Mucosa of gallbladder (tissue), 1 donor: ENCODE data around the gene KDM4C. TPM values are rescaled to one million over a fixed set of nuclear protein-coding genes. Genes with fewer than 3 reads are reported as not detected.

ENCODE experiments used
- DNase-seq: peaks from one replicate; pipeline ENCODE4 v3.0.0-alpha.2; 2020; ENCODE audit warnings: low spot score
- total RNA-seq: library from RNA; stranded (reverse); gene quantifications from one replicate; pipeline ENCODE4 v1.2.1, GENCODE V29; 2021
- donor health status: DM: no; HTN: no; CAD: no.

Gene KDM4C
- total RNA-seq, 1 donor from 2014 or later: 43.1 TPM

DNA sequence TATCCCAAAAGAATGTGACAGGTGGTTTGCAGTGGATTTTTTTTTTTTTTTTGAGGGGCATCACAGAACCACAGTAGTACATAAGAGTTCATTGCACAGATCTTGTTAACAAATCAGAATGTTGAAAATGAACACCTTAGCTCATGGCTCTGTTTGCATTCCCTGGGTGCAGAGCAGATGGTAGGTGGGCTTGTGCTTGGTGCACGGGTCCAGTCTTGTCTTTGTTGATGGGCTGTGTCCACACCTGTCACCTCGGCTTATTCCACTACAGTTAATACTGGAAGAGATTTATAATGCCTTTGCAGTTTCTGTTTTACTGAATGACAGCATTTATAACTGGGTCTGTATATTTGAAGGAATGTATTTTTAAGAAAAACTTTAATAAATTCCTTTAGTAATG lies 146.6 kb downstream of the KDM4C start:
- no peak for DNase-seq

DNA sequence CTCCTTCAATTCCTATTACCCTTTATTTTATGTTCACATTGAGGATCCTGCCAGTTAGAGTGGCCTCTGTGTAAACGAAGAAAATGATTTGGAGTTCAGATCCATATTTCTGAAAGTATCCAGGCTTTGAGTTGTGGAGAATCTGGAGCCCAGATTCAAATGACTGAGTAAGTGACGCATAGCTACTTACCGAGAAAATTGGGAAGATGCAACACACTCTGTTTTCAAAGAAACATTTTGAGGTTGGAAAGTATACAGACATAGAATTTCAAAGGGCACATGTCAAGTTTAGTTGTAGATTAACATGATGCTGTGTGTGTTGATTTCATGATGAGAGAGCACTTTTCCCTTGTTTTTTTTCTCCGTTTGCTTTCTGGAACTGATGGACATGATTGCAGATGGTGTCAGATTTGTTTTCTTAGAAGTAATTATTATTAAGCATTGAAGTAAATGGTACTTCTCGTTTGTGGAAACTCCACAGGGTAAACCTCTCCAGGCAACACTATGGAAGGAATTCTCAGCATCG lies 148.1 kb downstream of the KDM4C start:
- DNase-seq: no peak

DNA sequence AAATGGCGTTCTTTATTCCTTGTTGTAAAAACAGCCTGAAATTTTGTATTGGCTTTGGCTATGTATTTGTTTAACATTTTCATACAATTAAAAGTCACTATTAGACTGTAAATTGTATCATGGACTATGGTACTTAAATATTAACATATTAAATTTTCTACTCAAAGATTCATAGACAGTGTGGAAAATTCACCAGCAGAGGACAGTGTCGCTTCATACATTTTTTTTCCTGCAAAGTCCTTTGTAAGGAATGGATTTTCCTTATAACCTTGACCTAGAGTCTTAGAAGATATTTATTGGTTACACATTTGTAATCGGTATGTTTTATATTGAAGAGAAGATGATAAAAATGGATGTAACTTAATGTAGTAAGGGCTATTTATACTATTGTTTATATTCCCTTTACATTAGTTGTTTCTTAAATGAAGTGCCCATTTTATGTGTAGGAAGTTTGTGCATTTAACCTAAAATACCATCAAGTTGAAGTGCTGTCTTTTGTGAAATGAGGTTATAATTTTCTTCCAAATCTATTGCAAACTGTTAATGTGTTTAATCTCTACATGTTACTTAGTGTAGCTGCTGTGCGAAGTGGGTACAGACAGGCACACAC lies 150.1 kb downstream of the KDM4C start:
- no peak for DNase-seq

DNA sequence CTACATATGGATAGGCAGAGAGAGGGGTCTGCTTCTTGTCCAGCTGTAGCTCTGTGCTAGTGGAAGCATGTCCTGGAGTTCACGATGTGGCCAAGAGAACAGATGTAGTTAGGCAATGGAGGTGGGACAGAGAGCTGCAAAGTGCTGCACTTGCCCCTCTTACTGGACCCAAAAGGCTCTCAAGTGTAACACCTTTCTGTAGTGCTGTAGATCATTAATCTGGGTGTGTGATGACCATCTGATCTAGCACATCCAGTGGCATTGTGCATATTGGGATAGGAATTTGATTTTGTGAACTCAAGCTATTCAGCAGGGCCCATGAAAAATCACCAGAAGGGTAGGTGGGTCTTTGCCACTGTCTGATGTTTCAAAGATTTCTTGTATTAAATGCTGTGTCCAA lies 151.4 kb downstream of the KDM4C start:
- DNase-seq: no peak

DNA sequence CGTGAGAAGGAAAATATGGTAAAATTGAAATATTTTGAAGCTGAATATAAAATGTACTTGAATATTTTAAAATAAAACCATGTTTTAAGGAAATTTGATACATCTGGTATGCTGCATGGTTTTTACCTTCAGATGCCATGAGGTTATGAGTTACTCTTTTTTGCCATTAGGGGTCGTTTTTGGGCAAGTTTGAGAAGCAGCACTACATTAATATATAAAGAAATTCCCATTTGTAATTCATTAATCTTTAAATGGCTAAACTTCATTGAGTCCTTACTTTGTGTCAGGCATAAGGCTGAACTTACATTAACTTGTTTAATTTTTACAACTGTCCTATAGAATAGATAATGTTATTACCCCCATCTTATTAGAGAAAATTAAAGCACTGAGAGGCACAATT lies 152.3 kb downstream of the KDM4C start:
- DNase-seq: no peak

DNA sequence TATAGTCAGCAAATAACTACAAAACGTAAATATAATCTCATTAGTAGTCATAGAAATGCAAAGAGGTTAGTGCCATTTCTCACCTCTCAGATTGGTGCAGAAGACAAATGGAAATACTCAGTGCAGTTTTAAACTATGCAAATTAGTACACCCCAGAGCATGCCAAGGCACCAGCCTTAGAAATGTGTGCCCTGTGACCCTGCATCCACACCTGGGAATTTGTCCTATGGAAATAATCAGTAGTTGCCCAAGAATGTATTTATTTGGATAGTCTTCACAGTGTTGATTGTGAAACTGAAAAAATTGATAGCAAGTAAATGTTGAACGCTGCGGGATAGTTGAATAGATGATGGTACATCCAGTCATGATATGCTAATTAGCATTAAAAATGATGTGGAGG lies 152.7 kb downstream of the KDM4C start:
- DNase-seq: no peak

DNA sequence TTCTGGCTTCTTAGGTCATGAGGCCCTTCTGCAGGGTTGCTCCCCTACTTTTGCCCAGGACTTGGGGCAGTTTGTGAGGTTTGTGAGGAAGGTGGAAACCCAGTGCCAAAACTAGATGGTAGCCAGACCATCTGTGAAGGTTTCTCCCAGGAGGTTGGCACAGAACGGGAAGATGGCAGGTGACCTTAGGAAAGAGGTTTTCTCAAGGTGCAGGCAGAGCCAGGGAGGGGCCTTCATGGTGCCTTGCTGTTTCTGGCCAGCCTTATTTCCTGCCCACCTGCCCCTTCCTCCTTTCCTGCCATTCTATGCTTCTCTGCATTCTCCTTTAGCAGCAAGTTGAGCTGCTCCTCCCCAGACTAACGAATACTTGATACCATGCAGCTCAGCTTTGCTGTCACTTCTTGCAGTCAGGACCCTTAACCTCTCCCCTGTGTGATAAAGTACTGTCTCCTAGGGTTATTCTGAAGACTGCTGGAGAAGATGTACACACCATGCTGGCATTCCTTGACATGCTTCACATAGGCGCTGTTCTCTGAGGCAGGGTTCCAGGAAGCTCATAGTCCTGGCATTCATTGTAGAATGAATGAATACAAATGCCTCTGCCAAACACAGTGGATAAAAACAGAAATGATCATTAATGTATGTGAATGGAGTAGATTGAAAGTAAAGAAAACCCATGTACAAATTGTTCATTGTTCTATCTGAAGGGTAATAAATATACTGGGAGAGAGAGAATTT lies 154.3 kb downstream of the KDM4C start:
- DNase-seq: no peak

DNA sequence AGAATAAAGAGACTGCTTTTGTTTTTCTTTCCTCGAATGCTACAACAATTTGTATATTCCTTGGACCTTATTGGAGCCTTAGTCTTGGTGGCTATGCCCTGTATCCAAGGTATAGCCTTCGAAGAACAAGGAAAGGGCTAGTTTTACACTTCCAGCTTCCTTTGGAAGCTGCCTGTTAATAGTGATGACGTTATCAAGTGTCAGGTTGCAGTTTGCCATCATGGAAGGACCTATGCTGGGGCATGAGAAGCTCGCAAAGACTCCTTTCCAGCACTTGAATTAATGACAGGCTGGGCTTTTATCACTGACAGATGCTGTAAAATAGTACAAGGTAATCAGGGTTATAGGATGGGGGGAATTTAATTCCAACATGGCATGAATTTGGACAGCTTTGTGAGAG lies 157.9 kb downstream of the KDM4C start:
- DNase-seq: no peak

DNA sequence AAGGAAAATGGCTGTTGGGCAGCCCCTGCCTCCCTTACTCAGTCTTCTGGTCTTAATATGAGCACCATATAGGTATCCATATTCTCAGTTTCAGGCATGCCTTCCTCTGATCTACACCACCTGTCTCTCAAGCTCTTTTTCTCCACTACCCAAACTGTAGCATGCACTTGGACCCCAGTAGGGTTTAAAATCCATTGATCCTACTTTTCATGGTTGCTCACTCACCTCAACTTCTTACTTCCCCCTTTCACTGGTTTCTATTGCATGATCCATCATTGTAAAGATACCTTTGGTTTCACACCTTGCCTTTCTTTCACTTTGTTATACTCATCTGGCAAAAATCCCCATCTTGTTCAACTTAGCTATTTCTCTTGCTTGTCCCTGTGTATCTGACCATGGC lies 159.4 kb downstream of the KDM4C start:
- DNase-seq: no peak

DNA sequence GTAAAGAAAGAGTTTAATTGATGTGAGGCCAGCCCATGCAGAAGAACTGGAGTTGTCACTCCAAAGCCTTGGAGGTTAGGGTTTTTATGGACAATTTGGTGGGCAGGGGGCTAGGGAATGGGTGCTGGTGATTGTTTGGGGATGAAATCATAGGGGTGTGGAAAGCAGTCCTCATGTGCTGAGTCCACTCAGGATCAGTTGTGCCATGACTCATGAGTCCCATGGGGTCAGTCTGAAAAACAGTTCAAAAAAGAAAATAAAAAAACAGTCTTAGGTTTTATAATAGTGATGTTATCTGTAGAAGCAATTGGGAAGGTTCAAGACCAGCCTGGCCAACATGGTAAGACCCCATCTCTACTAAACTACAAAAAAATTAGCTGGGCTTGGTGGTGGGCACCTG lies 162.3 kb downstream of the KDM4C start:
- no peak for DNase-seq

DNA sequence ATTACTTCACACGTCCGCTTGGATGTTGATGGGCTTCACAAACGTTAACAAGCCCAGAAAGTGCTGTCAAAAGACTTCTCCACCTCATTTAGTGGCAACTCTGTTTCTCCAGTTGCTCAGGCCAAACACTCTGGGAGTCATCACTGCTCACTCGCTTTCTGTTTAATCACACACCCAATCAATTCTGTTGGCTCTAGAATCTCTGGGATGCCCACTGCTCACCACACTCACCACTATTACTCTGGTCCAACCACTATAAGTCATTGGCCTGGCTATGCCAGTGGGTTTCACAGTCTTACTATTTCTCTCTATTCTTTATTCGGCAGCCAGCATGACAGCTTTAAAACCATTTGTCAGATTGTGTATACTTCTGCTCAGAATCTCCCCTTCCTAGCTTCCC lies 163.5 kb downstream of the KDM4C start:
- DNase-seq: no peak

DNA sequence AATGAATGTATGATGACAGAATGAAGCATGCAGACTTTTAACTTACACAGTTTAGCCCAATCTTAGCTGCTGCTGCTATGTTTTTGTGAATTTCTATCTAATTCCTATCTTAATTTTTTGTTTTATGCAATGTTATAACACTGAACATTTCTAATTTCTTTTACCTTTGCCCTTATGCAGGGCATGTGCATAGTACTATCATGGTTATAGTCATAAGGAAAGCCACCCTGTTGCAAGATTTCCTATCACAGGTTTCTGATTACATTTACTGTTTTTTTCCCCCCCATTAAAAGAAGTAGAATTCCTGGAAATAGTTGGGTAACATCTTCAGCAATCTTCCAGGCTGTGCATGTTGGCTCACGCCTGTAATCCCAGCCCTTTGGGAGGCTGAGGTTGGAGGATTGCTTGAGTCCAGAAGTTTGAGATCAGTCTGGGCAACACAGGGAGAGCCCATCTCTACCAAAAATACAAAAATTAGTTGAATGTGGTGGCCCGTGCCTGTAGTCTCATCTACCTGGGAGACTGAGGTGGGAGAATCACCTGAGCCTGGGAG lies 164.4 kb downstream of the KDM4C start:
- no peak for DNase-seq

DNA sequence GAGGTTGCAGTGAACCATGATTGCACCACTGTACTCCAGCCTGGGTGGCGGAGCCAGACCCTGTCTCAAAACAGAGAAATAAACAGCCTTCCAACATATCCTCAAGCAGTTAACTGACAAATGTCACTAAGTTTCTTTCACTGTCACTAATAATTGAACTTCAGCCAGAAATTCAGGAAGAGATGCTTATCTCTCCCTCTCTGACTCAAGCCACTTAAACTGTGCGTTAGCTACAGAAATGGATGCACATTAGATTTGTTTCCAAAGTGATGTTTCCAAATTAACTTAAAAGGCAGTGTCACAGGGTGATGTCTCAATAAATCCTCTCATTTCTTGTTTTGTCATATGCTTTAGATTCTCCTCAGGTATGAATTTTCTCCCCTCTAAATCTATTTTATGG lies 164.9 kb downstream of the KDM4C start:
- DNase-seq: no peak

DNA sequence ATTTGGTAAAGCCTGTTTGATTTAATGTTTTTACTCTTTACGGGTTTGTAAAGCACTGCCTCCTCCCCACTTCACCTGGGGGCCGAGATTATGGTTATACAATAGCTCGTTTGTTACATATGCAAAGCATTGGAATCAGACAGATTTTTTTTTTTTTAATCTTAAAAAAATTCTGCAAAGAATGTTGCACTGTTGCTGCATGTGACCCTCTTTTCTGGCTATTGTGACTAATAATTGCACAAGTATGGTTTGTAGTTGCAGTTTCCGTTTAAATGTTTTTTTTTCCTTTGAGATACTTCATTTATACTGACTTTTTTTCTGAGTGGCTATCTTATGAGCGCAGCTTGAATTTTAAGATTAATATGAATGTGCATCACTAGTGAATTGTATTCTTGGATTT lies 165.3 kb downstream of the KDM4C start:
- no peak for DNase-seq

DNA sequence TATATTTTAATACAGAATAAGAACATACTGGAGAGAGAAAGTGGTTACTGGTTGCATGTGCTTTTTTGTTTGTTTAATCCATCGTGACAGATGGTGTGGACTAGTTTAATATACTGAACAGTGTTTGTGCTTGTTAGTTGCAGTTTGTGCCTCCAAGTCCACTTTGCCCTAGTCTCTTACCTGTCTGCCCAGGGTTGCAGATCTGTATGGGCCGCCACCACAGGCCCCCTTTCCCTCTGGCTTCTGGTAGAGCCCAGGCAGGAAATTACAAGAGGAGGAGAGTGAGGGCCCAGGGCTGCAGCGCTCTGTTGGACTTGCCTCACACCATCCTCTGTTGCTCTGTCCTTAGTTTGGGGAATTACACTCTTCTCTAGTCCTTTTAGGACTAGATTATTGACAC lies 166.4 kb downstream of the KDM4C start:
- no peak for DNase-seq

DNA sequence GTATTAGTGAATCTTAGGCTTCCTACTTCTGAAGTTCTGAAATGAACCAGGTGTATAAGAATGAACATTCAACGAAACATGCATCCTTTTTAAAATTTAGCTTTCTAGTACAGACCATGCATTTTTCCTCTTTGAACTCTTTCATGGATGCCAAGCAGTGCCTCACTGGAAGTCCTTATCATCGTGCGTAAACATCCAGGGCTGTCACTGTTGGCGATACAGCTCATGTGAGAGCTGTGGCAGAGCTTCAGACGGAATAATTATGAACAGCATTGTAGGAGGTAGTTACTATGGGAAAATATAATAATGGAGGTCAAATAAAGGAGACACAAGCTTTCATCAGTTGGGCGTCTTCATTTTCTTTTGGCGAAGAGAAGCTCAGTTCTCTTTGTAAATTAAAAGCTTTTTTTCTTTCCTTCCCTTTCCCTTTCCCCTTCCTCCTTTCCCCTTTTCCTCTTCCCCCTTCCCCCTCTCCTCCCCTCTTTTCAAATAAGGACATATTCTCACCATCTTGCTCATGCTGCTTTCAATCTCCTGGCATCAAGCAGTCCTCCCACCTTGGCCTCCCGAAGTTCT lies 167.3 kb downstream of the KDM4C start:
- no peak for DNase-seq

DNA sequence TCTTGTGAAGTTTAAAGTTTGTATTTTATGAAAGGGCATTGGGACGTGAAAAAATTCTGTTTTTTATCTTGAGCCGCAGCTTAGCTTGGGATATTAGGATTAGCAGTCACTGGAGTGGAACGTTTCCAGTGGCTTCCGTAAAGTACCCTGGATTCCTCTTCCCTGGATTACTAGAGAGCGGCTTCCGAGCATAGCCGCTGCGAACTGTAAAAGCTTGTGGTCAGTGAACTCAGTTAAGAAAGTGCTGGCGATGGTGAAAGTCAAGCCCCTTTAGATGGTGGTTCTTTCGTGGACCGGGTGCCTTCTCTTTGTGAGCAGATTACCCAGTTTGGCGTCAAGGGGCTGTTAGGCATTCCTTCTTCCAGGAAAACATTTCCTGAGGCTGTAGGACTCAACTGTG lies 168.1 kb downstream of the KDM4C start:
- DNase-seq: no peak

DNA sequence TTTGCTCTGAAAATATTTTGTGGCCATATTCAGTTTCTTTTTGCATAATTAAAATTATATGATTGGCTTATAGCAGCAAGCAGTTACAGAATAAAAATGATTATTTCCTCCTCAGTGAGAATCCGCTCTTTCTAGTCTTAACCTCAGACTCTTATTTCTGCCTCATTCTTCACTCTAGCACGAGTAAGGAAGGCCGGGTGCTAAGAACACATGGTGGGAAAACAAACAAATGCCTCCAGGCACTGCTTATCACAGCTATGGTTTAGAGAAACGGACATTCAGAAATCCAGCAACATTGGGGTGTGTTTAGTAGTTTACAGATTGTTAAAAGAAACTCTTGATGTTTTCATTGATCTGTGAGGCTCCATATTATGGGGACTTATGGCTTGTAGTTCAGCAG lies 168.7 kb downstream of the KDM4C start:
- no peak for DNase-seq

DNA sequence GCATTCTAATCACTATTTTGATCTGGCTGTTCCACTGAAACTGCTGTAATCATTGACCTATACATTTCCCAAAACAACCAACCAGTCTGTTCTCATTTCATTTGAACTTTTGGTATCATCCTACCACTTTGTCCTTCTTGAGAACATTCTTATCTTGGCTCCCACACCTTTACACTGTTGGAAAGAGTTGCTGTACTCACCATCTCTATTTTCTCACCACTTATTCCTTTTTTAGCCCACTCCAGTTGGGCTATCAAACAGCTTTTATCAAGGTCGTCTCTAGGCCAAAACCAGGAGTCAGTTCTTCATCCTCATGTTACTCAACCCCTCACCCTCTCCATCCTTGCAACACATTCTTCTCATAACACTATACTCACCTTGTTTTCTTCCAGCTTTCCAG lies 170.1 kb downstream of the KDM4C start:
- no peak for DNase-seq

DNA sequence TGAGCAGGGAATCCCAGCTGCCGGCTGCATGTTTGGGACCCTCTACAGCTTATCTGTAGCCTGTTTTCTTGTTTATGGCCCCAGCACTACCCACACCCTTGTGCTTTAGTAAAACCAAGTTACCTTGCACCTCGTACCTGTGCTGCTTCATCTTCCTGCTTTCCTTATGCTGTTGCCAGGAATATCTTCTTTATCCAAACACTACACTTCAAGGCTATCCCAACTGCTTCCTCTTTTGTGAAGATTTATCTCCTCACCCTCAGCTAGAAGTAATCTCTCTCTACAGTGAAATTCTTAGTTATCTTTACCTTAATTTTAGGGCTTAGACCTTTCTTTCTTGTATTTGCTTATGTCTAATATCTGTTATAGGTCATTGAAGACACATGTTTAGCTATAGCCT lies 171.1 kb downstream of the KDM4C start:
- no peak for DNase-seq

DNA sequence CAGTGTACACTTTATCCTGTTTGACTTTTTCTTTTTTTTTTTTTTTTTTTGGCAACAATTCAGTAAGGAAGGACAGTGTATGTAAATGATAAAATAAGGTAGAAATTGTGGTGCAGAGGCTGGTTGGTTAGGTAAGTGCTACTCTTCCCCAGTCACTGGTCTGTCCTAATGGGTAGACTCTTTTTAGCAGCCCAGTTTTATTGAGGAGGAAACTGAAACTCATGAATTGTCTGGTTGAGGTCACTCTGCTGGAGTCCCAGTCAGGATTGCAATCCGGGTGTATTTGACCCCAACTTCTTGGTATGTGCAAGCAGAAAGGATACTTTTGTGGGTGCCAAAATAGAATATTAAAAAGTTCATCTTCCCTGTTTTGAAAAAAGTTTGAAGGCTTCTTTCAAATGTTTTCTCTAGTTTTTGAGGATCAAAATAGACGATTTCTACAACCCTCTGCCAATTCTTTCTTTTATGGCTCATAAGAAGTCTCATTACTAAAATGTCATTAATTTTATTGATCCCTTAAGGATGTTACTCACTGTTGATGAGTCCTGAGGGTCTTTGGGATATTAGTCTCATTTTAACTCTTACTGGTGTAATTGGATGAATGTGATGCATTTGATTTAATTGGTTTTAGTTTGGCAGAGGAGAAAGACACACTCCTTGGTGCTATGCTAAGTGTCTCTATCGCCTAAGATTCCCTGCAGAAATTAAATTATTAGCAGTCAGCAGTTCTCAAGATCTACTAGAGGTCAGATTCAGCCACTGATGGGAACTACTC lies 171.9 kb downstream of the KDM4C start:
- no peak for DNase-seq

DNA sequence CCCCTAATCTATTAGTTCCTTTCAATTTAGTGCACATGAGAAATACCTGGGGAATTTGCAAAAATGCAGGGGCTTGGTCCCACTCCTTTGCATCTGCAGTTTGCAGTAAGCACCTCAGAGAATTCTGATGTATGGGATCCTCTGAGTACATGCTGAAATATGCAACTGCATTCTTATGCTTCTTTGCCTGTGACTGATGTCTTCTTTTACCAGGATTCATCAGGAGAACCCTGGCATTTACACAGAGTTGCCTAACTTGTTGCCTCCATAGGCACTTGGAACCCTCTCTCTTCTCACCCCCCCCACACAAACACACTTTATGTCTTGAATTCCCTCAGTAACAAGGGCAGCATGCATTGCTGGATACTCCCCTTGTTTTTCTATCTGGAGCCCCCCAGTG lies 173.1 kb downstream of the KDM4C start:
- DNase-seq: no peak
